Sigmoid colon (tissue), 7 donors: ENCODE data around the gene NEK9. TPM values are rescaled to one million over a fixed set of nuclear protein-coding genes. Genes with fewer than 3 reads are reported as not detected.

Experiments used
- DNase-seq: peaks from one replicate; pipeline ENCODE4 v3.0.0-alpha.2; 2019
- H3K27ac ChIP-seq, 4 donors: fragments of 200-600 bp; sonication (generic); one replicate each; pipeline ENCODE4 v1.5.1; 2016 to 2019; ENCODE audit warnings: mild to moderate bottlenecking in 1 of 4
- H3K27me3 ChIP-seq, 3 donors: fragments of 200-600 bp; sonication (generic); one replicate each; pipeline ENCODE4 v1.5.1; 2019; ENCODE audit warnings: mild to moderate bottlenecking in 1 of 3
- H3K36me3 ChIP-seq, 4 donors: fragments of 200-600 bp; sonication (generic); one replicate each; pipeline ENCODE4 v1.5.1; 2016 to 2019
- H3K4me1 ChIP-seq, 4 donors: fragments of 200-600 bp; sonication (generic); one replicate each; pipeline ENCODE4 v1.5.1; 2017 to 2019
- H3K4me3 ChIP-seq, 4 donors: fragments of 200-600 bp; sonication (generic); one replicate each; pipeline ENCODE4 v1.5.1; 2017 to 2019; ENCODE audit warnings: mild to moderate bottlenecking in 2 of 4, moderate library complexity in 1 of 4
- H3K9me3 ChIP-seq, 4 donors: fragments of 200-600 bp in 3 of 4; sonication (generic) in 3 of 4; one replicate each; pipeline versions ENCODE4 v1.5.1 to v1.6.1; 2013 to 2019
- EP300 ChIP-seq, 4 donors: sonication (generic); formaldehyde crosslinking; IDR thresholded peaks; one replicate each; pipeline ENCODE4 v1.6.1; 2017; ENCODE audit warnings: antibody characterized with exemption in 4 of 4
- POLR2A ChIP-seq, 2 donors: fragments of 450-650 bp; IDR thresholded peaks; one replicate each; pipeline ENCODE4 v1.6.1; 2016; ENCODE audit warnings: antibody characterized with exemption in 2 of 2, mild to moderate bottlenecking in 2 of 2, moderate library complexity in 2 of 2
- POLR2AphosphoS5 ChIP-seq, 4 donors: sonication (generic); formaldehyde crosslinking; IDR thresholded peaks; one replicate each; pipeline ENCODE4 v1.6.1; 2017; ENCODE audit warnings: antibody characterized with exemption in 4 of 4
- WGBS, 2 donors: extraction: QIAGEN DNeasy Blood & Tissue Kit; methylation state at CpG; one replicate each; pipeline ENCODE4 v1.1.7; 2013; 5-methylcytosine and 5-hydroxymethylcytosine counted together
- intact Hi-C: fragments of 100-400 bp; cut with DNase I; formaldehyde crosslinking; loops from one replicate; pipeline ENCODE4 v1.15.1; 2023
- polyA plus RNA-seq, 3 donors: library from polyadenylated mRNA; stranded (reverse); fragments of 200-250 nt; gene quantifications; one replicate each; pipeline ENCODE4 v1.2.3, GENCODE V29; 2013
- total RNA-seq, 4 donors: library from RNA; depleted of rRNA; stranded (reverse); fragments of >200 nt; gene quantifications; one replicate each; pipeline ENCODE4 v1.1.0, GENCODE V29; 2016
- TF ChIP-seq, protein P1 (sequence below), 4 experiments: fragments of 450-650 bp in 3 of 4; fragments of 200-600 bp in 1 of 4; IDR thresholded peaks; one replicate each; pipeline ENCODE4 v1.5.1; 2016 to 2019; ENCODE audit warnings: antibody characterized with exemption in 4 of 4, mild to moderate bottlenecking in 3 of 4, moderate library complexity in 2 of 4
- donor health status: healthy with polysubstance abuse.
- donor health status: Bipolar disorder and iron deficiency.
- donor health status: healthy.

Gene NEK9
- total and polyA plus RNA-seq, 7 donors: 9.0 to 66.7 (median 54.4) TPM

DNA sequence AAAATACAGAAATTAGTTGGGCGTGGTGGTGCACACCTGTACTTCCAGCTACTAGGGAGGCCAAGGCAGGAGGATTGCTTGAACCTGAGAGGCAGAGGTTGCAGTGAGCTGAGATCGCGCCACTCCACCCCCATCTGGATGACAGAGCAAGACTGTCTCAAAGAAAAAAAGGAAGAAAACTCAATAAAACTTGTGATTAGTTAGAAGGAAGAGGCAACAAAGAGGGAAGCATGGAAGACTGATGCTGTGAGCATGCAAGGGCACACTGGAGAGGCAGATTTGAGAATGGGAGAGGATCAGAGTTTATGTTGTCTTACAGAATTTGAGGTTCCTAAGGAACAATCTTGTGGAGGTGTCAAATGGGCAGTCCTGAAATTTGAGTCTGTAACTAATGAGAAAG is 60.2 kb downstream of the NEK9 start:
- H3K4me3 ChIP-seq: no peak overlapping the region
- TF ChIP-seq, protein P1, sequence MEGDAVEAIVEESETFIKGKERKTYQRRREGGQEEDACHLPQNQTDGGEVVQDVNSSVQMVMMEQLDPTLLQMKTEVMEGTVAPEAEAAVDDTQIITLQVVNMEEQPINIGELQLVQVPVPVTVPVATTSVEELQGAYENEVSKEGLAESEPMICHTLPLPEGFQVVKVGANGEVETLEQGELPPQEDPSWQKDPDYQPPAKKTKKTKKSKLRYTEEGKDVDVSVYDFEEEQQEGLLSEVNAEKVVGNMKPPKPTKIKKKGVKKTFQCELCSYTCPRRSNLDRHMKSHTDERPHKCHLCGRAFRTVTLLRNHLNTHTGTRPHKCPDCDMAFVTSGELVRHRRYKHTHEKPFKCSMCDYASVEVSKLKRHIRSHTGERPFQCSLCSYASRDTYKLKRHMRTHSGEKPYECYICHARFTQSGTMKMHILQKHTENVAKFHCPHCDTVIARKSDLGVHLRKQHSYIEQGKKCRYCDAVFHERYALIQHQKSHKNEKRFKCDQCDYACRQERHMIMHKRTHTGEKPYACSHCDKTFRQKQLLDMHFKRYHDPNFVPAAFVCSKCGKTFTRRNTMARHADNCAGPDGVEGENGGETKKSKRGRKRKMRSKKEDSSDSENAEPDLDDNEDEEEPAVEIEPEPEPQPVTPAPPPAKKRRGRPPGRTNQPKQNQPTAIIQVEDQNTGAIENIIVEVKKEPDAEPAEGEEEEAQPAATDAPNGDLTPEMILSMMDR (IDR thresholded peaks at IDR 0.05): no peak
- TF ChIP-seq EP300 (IDR thresholded peaks at IDR 0.05): no peak
- no peak for TF ChIP-seq POLR2AphosphoS5 (IDR thresholded peaks at IDR 0.05)
- no peak for TF ChIP-seq POLR2A (IDR thresholded peaks at IDR 0.05)
- H3K27me3 ChIP-seq: no peaks in the 10 kb centered on the region
- peaks cover 0 to 46% (median 29%) of the 10 kb centered on the region in 4 donors for H3K4me1 ChIP-seq
- 95 to 97% methylated on average over 3 of the region's 3 CpGs for WGBS, 2 donors
- H3K36me3 ChIP-seq: no peaks in the 10 kb centered on the region
- no peak overlapping the region for H3K27ac ChIP-seq
- no peak for DNase-seq
- intact Hi-C loops: loop anchor here (5.0 kb wide), 1 partner anchor 64 kb away; the partner anchor contains the start of gene EIF2B2
- H3K9me3 ChIP-seq: no peaks in the 10 kb centered on the region

DNA sequence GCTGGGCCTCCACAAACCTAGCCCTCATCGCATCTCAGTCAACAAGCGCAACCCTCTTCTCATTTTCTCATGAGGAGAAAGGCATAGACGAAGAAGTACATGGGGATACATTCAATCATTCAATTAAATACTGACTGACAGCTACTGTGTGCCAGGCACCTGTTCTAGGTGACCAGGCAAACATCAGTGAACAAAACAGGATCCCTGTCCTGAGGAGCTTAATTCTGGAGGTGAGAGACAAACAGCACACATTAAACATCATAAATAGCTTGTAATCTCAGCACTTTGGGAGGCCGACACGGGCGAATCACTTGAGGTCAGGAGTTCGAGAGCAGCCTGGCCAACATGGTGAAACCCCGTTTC is 62.7 kb downstream of the NEK9 start:
- no peaks in the 10 kb centered on the region for H3K27me3 ChIP-seq
- H3K4me3 ChIP-seq: peak overlapping the region; percentile 51 to 73 (median 64)
- peak overlapping the region; percentile 75 to 78 (median 76) for H3K27ac ChIP-seq
- no peak for DNase-seq
- H3K4me1 ChIP-seq: peaks cover 0 to 30% (median 15%) of the 10 kb centered on the region in 4 donors
- WGBS, 2 donors: 51 to 57% methylated on average over 8 of the region's 8 CpGs
- intact Hi-C loops: no loop called here
- no peaks in the 10 kb centered on the region for H3K9me3 ChIP-seq
- TF ChIP-seq POLR2A (IDR thresholded peaks at IDR 0.05): no peak
- no peak for TF ChIP-seq EP300 (IDR thresholded peaks at IDR 0.05)
- TF ChIP-seq POLR2AphosphoS5 (IDR thresholded peaks at IDR 0.05): no peak
- TF ChIP-seq, protein P1 (IDR thresholded peaks at IDR 0.05): no peak
- no peaks in the 10 kb centered on the region for H3K36me3 ChIP-seq

DNA sequence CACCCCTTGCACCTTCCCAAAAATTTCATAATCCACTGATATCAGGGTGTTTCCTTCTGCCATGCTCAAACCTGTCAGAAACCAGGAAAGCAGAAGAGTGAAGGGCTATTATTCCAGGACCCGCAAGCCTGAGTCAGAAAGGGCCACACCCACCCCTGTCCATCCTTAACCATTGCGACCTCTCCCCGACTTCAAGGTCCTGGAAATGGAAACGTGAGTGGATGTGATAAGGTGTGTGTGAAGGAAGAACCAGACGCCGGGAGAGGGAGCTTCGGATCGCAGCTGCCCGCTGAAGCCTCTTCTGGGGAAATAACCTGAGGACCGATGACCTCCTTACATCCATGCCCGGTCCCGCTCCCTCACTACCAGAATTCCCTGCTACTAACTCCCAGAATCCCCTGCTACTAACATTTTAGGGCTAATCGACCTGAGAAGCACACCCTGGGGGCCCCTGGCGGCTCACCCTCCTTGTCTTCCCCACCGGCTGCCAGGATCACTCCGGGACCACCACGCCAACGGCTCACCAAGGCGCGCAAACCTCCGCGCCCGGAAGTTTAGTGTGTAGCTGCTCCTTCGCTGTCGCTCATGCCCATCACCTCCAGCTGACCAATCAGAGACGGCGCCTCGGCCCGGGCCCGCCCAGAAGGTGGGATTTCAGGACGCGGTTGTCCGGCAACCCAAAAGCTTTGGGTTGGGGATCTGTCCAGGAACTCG is 63.2 kb downstream of the NEK9 start, which contains the start of gene ACYP1:
TSS of gene ACYP1 (minus strand) at position 534 of the 714 bp plus-strand sequence. CDS start at position 63, 471 bp downstream.
- peak within 1 kb of the TSS; percentile 75 to 78 (median 76) for H3K27ac ChIP-seq
- H3K36me3 ChIP-seq: no peaks in the 10 kb centered on the region
- no peaks in the 10 kb centered on the region for H3K9me3 ChIP-seq
- 0 to 1% methylated on average over 34 of the region's 34 CpGs for WGBS, 2 donors
- H3K4me1 ChIP-seq: peaks cover 0 to 30% (median 14%) of the 10 kb centered on the region in 4 donors
- intact Hi-C loops: no loop called here
- H3K27me3 ChIP-seq: no peaks in the 10 kb centered on the region
- peak within 1 kb of the TSS; percentile 51 to 73 (median 64) for H3K4me3 ChIP-seq
- DNase-seq: peak; percentile 97
- TF ChIP-seq EP300 (IDR thresholded peaks at IDR 0.05) (no peak), POLR2AphosphoS5 (IDR thresholded peaks at IDR 0.05) (peak; percentile 19 to 67 (median 59))

DNA sequence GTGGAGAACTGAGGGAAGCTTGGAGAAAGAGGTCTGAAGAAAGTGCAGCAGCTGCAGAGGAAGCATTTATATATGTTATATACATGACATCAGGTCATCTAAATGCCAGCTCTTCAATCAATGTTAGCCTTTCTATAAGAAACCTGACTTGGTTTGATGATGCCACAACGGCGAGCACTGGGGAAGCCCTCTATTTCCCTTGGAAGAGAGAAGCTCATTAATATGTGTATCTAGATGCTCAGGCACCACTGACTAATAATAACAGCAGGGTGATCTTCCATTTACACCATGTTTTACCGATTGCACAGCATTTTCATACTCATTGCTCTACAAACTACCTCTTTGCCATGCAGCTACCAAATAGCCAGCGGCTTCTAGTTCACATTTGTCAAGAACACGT is 63.8 kb downstream of the NEK9 start:
- peaks cover 0 to 23% (median 10%) of the 10 kb centered on the region in 4 donors for H3K4me1 ChIP-seq
- WGBS, 2 donors: 9 to 19% methylated on average over 5 of the region's 5 CpGs
- peak overlapping the region; percentile 51 to 73 (median 64) for H3K4me3 ChIP-seq
- H3K36me3 ChIP-seq: no peaks in the 10 kb centered on the region
- TF ChIP-seq EP300 (IDR thresholded peaks at IDR 0.05) (no peak), POLR2A (IDR thresholded peaks at IDR 0.05) (no peak), POLR2AphosphoS5 (IDR thresholded peaks at IDR 0.05) (no peak)
- TF ChIP-seq, protein P1 (IDR thresholded peaks at IDR 0.05): no peak
- H3K27ac ChIP-seq: peak overlapping the region; percentile 75 to 78 (median 76)
- no peak for DNase-seq
- H3K9me3 ChIP-seq: no peaks in the 10 kb centered on the region
- H3K27me3 ChIP-seq: no peaks in the 10 kb centered on the region
- intact Hi-C loops: no loop called here

DNA sequence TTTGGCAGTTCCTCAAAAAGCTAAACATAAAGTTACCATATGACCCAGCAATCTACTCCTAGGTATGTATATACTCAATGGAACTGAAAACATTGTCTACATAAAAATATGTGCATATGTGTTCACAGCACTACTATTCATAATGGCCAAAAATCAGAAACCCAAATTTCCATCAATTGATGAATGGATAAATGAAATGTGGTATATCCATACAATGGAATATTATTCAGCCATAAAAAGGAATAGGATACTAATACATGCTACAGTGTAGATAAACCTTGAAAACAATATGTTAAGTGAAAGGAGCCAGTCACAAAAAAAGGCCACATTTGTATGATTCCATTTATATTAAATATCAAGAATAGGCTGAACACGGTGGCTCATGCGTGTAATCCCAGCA is 66.4 kb downstream of the NEK9 start:
- 47 to 82% methylated on average over 2 of the region's 2 CpGs for WGBS, 2 donors
- Histone ChIP-seq H3K9me3 (no peaks in the 10 kb centered on the region), H3K4me1 (peaks cover 0 to 14% (median 4%) of the 10 kb centered on the region in 4 donors), H3K36me3 (no peaks in the 10 kb centered on the region), H3K27ac (no peak overlapping the region), H3K4me3 (no peak overlapping the region), H3K27me3 (no peaks in the 10 kb centered on the region)
- DNase-seq: no peak
- intact Hi-C loops: no loop called here
- TF ChIP-seq, protein P1 (IDR thresholded peaks at IDR 0.05): no peak
- no peak for TF ChIP-seq POLR2AphosphoS5 (IDR thresholded peaks at IDR 0.05)
- TF ChIP-seq EP300 (IDR thresholded peaks at IDR 0.05): no peak
- TF ChIP-seq POLR2A (IDR thresholded peaks at IDR 0.05): no peak
